PC-3 (cell line): ENCODE data around the gene RBFOX2.

Source experiments
- CTCF ChIP-seq: fragments of 300-600 bp; sonication (generic); conservative IDR thresholded peaks from 2 replicates; pipeline ENCODE4 v1.5.1; 2017; ENCODE audit warnings: antibody characterized with exemption, low read depth, mild to moderate bottlenecking, low read length
- EZH2 ChIP-seq: fragments of 300-600 bp; sonication (generic); IDR thresholded peaks from one replicate; pipeline ENCODE4 v1.6.1; 2017; ENCODE audit warnings: antibody characterized with exemption, mild to moderate bottlenecking, low read length; ENCODE audit not compliant: unreplicated experiment

- TF ChIP-seq CTCF, result no peak
- no peak for TF ChIP-seq EZH2
These were observed 107.6 kb downstream of the RBFOX2 start for GRCh38 chr22:35921044-35921443.
